Measurements from ENCODE around the gene DERA.
"Not testable (repeated sequence)": the region's sequence is repeated elsewhere in the genome, so short reads cannot be mapped to it uniquely, and the experiment has no call there.

The DERA gene

GRCh38 chr12:15910864-15911721, at the start of gene DERA:
DERA (plus strand) TSS chr12:15911332; CDS start chr12:15911384, 52 bp downstream.
- peak; percentile 75 for DNase-seq

DNA sequence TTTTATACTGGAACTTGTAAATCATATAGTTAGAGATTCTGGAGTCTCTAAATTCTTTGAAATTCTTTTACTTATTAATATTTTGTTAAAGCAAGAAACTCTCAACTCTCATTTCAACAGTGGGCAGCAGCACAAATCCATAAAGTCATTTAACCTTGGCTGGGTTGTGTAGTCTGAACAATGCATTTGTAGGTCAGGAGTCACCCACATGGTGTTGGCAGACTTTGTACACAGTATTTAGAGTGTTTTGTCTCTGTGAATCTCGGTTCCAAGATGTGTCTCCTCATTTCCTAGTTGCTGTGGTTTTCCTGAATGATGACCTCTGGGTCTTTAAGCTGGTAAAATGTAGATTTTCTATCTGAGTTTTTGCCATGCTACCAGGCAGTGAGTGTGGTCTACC, 49.7 kb upstream of the DERA start:
- DNase-seq = no peak

GRCh38 chr12:15862840-15863239, 48.3 kb upstream of the DERA start:
- DNase-seq = no peak

GRCh38 chr12:15863372-15863771, 47.8 kb upstream of the DERA start:
- no peak for DNase-seq

DNA sequence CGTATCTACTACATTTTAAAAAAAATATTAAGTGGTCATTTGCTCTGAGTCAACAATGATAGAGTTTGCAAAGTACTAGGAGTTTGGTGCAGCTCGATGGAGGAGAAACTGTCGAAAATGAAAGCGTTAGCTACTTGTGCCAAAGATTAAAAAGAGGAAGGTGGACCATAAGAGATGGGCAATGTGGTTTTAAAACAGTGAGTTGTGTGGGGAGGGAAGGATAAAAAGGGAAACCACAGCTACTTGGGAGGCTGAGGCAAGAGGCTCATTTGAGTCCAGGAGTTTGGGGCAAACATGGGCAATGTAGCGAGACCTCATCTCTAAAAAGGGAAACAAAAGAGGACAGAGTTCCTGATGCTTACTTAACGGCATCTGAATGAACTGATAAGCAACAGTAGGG, 47.1 kb upstream of the DERA start:
- DNase-seq = no peak

DNA sequence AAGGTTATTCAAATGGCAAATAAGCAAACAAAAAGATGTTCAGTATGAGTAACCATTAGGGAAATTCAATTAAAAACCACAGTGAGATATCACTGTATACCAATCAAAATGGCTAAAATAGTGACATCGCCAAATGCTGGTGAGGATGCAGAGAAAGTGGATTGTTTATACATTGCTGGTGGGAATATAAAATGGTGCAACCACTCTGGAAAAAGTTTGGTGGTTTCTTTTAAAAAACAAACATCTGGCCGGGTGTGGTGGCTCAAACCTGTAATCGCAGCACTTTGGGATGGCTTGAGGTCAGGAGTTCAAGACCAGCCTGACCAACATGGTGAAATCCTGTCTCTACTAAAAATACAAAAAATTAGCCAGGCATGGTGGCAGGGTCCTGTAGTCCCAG, 42.9 kb upstream of the DERA start:
- DNase-seq = no peak

DNA sequence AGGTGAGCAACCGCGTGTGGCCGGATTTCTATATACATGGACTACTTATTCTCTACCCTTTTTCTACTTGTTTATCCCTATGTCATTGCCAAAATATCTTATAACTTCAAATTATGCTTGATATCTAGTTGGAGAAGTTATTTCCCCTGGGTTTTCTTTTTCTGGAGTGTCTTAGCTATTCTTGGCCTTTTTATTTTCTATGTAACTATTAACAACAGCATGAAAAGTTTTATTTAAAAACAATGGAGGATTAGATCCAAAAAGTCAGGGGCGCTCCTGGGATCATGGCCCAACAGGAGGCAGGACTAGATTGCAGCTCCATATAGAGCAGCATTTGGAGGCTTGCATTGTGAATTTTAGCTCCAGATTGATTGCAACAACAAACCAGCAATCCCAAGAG, 37.6 kb upstream of the DERA start:
- no peak for DNase-seq

GRCh38 chr12:15874556-15875145, 36.5 kb upstream of the DERA start:
- not testable (repeated sequence) for DNase-seq

GRCh38 chr12:15875863-15876262, 35.3 kb upstream of the DERA start:
- no peak for DNase-seq

DNA sequence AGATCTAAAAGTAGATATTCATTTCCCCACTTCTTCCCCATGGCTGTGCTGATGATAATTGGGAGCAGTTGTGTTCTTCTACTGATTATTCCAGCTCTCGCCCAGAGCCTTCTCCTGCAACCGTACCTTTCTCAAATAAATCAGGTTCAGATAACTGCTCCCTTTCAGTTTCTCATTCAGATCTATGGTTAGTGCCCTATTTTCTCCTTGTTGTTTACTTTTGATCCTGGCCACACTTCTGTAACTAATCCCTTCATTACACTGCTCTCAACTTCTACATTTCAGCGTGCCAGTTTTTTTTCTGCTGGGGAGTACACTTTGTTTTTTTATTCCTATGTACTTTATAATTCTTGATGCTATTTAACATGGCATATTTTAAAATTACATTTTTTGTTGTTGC, 31.7 kb upstream of the DERA start:
- no peak for DNase-seq

- peak; percentile 59 for DNase-seq
These were observed 30.4 kb upstream of the DERA start for GRCh38 chr12:15880721-15881120.

DNA sequence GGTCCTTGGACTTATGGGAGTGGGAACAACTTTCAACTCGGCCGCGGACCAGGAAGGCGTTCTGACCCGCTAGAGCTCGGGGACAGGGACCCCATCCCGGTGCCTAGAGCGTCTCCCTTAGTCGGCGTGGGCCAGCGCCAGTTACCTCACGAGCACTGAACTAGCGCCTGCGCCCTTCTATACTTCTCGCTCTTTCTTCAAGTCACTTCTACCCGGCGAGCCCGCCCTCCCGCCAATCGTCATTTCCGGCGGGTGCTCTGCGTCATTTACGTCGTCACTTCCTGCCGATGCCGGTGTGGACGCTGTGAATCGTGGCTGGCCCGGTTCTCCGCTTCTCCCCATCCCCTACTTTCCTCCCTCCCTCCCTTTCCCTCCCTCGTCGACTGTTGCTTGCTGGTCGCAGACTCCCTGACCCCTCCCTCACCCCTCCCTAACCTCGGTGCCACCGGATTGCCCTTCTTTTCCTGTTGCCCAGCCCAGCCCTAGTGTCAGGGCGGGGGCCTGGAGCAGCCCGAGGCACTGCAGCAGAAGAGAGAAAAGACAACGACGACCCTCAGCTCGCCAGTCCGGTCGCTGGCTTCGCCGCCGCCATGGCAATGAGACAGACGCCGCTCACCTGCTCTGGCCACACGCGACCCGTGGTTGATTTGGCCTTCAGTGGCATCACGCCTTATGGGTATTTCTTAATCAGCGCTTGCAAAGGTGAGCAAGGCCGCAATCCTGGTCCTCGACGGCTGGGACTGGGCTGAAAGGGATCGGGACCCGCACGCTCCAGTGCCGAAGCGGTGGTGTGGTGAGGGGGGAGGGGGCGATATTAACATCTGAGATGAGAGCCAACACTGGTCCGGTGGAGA, 28.8 kb upstream of the DERA start, which contains the start of gene STRAP:
TSS of gene STRAP (plus strand) at position 270 of the 854 bp plus-strand sequence. CDS start at position 591, 321 bp downstream.
- DNase-seq = peak; percentile 98

DNA sequence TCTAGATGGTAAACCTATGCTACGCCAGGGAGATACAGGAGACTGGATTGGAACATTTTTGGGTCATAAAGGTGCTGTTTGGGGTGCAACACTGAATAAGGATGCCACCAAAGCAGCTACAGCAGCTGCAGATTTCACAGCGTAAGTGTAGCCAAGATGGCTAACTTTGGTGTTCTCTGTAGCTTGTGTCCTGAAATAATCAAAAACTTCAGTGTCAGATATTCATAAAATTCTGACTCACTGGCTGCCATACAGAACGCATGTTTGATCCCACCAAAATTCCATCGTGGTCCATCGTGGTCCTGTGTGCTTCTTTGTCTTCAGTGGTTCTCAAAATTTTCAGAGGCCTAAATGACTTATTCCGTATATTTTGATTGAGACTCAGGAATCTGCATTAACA, 27.6 kb upstream of the DERA start:
- DNase-seq = no peak

GRCh38 chr12:15886372-15887042, 24.6 kb upstream of the DERA start:
- peak; percentile 27 for DNase-seq

GRCh38 chr12:15887043-15887817, 23.9 kb upstream of the DERA start:
- DNase-seq = no peak

- DNase-seq = no peak
These were observed 18.4 kb upstream of the DERA start for GRCh38 chr12:15892645-15893259.

DNA sequence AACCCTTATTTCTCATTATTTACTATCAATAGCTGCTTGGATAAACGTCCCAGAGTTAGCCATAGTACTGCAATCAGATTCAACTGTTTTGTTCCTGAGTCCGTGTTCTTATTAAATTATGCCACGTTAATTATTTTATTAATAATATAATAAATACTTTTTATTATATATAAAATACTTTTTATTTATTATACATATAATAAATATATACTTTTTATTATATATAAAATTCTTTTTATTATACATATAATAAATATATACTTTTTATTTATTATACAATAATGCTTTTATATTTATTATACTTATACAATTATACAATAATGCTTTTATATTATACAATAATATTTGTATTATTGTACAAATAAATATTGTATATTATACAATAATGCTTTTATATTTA, 17.9 kb upstream of the DERA start:
- no peak for DNase-seq

- DNase-seq = no peak
These were observed 14.3 kb upstream of the DERA start for GRCh38 chr12:15896867-15897266.

- DNase-seq = no peak
These were observed 13.7 kb upstream of the DERA start for GRCh38 chr12:15897433-15897832.

DNA sequence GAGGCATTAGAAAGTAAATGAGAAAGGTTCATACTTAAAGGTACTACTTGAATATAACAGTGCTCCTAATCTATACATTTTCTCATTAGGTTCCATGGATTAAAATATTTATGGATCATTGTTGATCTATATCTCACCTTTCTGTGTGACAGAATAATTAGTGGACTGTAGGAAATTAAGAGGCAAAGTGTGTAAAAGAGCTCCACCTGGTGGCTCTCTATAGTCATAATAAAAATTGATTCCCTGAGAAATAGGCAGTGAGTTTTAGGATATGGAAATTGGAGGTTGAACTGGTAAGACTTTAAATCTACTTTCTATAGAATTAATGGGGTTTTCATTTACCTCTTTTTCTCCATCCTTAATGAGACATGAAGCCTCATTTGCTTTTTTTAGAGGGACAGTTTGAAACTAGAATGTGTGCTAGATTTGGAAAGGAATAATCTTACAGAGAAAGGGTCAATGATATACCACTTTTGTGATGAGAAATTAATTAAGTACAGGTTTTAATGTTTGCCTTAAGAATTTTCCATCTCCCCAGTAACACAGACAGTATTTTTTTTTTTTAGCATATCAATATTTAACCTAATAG, 11.8 kb upstream of the DERA start:
- peak; percentile 19 for DNase-seq

DNA sequence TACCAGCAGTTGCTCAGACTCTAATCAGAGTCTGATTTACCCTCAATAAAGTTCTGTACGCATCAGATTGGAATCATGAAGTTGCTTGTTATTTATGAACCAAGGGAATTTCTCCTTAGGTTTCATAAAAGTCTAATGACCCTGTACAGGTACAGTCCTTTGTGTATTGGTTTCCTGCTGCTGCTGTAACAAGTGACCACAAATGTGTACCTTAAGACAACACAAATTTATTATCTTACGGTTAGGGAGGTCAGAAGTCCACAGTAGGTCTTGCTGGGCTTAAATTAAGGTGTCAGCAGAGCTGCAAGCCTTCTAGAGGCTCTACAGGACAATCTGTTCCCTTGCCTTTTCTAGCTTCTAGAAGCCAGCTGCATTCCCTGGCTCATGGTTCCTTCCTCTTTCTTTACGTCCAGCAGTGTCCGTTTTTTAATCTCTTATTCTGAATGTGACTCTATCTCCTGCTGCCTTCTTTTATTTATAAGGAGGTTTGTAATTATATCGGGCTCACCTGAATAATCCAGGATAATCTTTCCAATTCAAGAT, 6.7 kb upstream of the DERA start:
- no peak for DNase-seq

All from DMS79 treated with DMSO at 0.1 percent for 48 hours (cell line).